ENCODE measurements around the gene SLC35C1.

- TF ChIP-seq GATA2 (IDR thresholded peaks at IDR 0.05; ENCODE audit: low read depth, low read length), result no peak
- TF ChIP-seq GATA3 (IDR thresholded peaks at IDR 0.05; ENCODE audit: low read depth, low read length), result no peak
These were observed 4.7 kb upstream of the SLC35C1 start for GRCh38 chr11:45800261-45800660.
